Vagina (tissue), 2 donors: ENCODE results near the gene WDR70. TPM values are rescaled to one million over a fixed set of nuclear protein-coding genes. Genes with fewer than 3 reads are reported as not detected.

ENCODE experiments used
- DNase-seq, 2 donors: peaks; one replicate each; pipeline ENCODE4 v3.0.0-alpha.2; 2017; ENCODE audit errors: extremely low spot score in 2 of 2
- H3K27ac ChIP-seq: fragments of 200-600 bp; sonication (generic); one replicate; pipeline ENCODE4 v1.5.1; 2019
- H3K27me3 ChIP-seq: fragments of 200-600 bp; sonication (generic); one replicate; pipeline ENCODE4 v1.5.1; 2019
- H3K36me3 ChIP-seq, 2 donors: fragments of 200-600 bp; sonication (generic); one replicate each; pipeline ENCODE4 v1.5.1; 2017 to 2019
- H3K4me1 ChIP-seq: fragments of 200-600 bp; sonication (generic); one replicate; pipeline ENCODE4 v1.5.1; 2019
- H3K4me3 ChIP-seq, 2 donors: fragments of 200-600 bp; sonication (generic); 1 replicate in 1 of 2; 2 replicates in 1 of 2; pipeline ENCODE4 v1.5.1; 2016 to 2019
- H3K9me3 ChIP-seq: fragments of 200-600 bp; sonication (generic); one replicate; pipeline ENCODE4 v1.5.1; 2019
- POLR2A ChIP-seq, 2 donors: fragments of 450-650 bp; IDR thresholded peaks; one replicate each; pipeline ENCODE4 v1.6.1; 2017; ENCODE audit warnings: antibody characterized with exemption in 2 of 2, mild to moderate bottlenecking in 2 of 2, moderate library complexity in 2 of 2
- POLR2AphosphoS5 ChIP-seq, 2 donors: sonication (generic); formaldehyde crosslinking; IDR thresholded peaks; one replicate each; pipeline ENCODE4 v1.9.0; 2017; ENCODE audit warnings: antibody characterized with exemption in 2 of 2, mild to moderate bottlenecking in 2 of 2, low read depth in 1 of 2; ENCODE audit not compliant: insufficient read depth in 1 of 2
- intact Hi-C: fragments of 100-400 bp; cut with DNase I; formaldehyde crosslinking; loops from one replicate; pipeline ENCODE4 v1.15.1; 2023
- total RNA-seq: library from RNA; depleted of rRNA; stranded (reverse); fragments of >200 nt; gene quantifications from one replicate; pipeline ENCODE4 v1.2.3, GENCODE V29; 2016
- TF ChIP-seq, protein P1 (sequence below), 3 experiments: fragments of 450-650 bp in 2 of 3; fragments of 200-600 bp in 1 of 3; sonication (generic) in 1 of 3; IDR thresholded peaks; one replicate each; pipeline ENCODE4 v1.5.1; 2017 to 2019; ENCODE audit warnings: antibody characterized with exemption in 3 of 3, mild to moderate bottlenecking in 2 of 3, moderate library complexity in 2 of 3

The WDR70 gene
- total RNA-seq, 1 donor from 2014 or later = 31.4 TPM

DNA sequence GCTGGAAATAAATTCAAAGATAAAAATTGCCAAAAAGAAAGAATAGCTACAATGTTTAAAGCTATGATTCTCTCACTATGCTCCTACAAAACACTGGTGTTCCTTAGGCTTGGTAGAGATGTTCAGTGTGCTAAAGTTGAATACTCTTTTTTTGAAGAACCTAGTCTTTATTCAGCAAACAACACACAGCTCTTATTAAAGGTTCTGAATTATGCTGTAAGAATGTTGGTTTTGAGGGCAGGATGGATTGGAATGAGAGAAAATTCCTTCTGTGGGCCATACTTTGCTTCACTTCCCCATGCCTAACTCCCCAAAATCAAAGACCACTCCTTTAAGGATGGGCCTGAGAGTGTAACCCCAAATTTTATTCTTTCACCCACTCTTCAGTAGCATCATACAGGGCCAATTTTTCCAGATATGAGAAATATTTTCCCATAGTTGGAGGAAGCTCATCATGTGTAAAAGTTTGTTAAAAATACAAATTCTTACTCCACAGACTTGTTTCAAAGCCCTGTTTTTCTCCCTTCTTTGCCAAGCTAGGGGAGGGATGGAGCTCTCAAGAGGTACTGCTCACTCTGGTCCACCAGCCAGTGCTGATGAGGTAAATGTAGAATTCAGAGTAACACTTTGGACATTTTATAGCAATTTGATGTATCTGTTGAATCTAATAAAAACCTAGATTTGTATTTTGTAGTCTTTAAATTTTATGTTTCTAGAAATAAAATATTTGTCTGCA, 361.4 kb downstream of the WDR70 start:
- peaks cover 35% of the 10 kb centered on the region for H3K4me1 ChIP-seq
- no peaks in the 10 kb centered on the region for H3K9me3 ChIP-seq
- DNase-seq = no peak
- no peaks in the 10 kb centered on the region for H3K27me3 ChIP-seq
- no peak overlapping the region for H3K4me3 ChIP-seq
- peak overlapping the region; percentile 17 for H3K27ac ChIP-seq
- intact Hi-C loops = no loop called here
- H3K36me3 ChIP-seq = no peaks in the 10 kb centered on the region
- TF ChIP-seq POLR2A (IDR thresholded peaks at IDR 0.05) = no peak
- TF ChIP-seq, protein P1, sequence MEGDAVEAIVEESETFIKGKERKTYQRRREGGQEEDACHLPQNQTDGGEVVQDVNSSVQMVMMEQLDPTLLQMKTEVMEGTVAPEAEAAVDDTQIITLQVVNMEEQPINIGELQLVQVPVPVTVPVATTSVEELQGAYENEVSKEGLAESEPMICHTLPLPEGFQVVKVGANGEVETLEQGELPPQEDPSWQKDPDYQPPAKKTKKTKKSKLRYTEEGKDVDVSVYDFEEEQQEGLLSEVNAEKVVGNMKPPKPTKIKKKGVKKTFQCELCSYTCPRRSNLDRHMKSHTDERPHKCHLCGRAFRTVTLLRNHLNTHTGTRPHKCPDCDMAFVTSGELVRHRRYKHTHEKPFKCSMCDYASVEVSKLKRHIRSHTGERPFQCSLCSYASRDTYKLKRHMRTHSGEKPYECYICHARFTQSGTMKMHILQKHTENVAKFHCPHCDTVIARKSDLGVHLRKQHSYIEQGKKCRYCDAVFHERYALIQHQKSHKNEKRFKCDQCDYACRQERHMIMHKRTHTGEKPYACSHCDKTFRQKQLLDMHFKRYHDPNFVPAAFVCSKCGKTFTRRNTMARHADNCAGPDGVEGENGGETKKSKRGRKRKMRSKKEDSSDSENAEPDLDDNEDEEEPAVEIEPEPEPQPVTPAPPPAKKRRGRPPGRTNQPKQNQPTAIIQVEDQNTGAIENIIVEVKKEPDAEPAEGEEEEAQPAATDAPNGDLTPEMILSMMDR (IDR thresholded peaks at IDR 0.05) = no peak
- TF ChIP-seq POLR2AphosphoS5 (IDR thresholded peaks at IDR 0.05; ENCODE audit: insufficient read depth in 1 of 2, low read depth in 1 of 2) = no peak

DNA sequence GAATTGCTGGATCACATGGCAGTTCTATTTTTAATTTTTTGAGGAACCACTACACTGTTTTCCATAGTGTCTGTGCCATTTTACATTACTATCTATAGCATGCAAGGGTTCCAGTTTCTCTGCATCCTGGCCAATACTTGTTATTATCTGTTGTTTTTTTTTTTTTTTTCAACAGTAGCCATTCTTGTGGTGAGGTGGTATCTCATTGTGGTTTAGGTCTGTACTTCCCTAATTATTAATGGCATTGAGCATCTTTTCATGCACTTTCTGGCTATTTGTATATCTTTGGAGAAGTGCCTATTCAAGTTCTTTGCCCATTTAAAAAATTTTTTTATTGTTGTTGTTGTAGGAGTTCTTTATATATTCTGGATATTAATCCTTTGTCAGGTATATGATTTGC, 363.0 kb downstream of the WDR70 start:
- Histone ChIP-seq H3K4me1 (peaks cover 34% of the 10 kb centered on the region), H3K27me3 (no peaks in the 10 kb centered on the region), H3K27ac (no peak overlapping the region), H3K9me3 (no peaks in the 10 kb centered on the region), H3K36me3 (no peaks in the 10 kb centered on the region), H3K4me3 (no peak overlapping the region)
- no peak for DNase-seq
- TF ChIP-seq, protein P1 (IDR thresholded peaks at IDR 0.05) = no peak
- no peak for TF ChIP-seq POLR2A (IDR thresholded peaks at IDR 0.05)
- TF ChIP-seq POLR2AphosphoS5 (IDR thresholded peaks at IDR 0.05; ENCODE audit: insufficient read depth in 1 of 2, low read depth in 1 of 2) = no peak
- intact Hi-C loops = no loop called here

DNA sequence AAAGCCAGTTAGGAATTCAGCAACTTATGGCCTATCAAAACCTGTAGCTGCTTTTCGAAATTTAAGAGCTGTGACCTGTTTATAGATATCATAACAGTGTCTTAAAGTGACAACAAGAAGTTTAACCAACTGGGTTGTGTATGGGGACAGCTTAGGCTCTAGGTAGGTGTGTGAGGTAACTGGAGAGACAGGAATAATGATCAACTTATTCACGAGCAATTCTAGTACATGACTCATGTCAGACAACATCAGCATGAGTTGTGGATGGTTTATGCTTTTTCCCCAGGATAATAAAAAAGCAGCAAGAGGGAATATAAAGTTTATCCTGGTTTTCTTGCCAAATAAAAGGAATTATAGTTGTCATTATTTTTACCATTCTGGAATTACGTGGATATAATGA, 372.1 kb downstream of the WDR70 start:
- Histone ChIP-seq H3K27me3 (no peaks in the 10 kb centered on the region), H3K36me3 (peaks cover 0 to 9% of the 10 kb centered on the region in 2 donors), H3K27ac (no peak overlapping the region), H3K4me3 (no peak overlapping the region), H3K9me3 (no peaks in the 10 kb centered on the region), H3K4me1 (no peaks in the 10 kb centered on the region)
- intact Hi-C loops = no loop called here
- TF ChIP-seq POLR2A (IDR thresholded peaks at IDR 0.05) (no peak), POLR2AphosphoS5 (IDR thresholded peaks at IDR 0.05; ENCODE audit: insufficient read depth in 1 of 2, low read depth in 1 of 2) (no peak)
- TF ChIP-seq, protein P1 (IDR thresholded peaks at IDR 0.05) = no peak
- DNase-seq = no peak

DNA sequence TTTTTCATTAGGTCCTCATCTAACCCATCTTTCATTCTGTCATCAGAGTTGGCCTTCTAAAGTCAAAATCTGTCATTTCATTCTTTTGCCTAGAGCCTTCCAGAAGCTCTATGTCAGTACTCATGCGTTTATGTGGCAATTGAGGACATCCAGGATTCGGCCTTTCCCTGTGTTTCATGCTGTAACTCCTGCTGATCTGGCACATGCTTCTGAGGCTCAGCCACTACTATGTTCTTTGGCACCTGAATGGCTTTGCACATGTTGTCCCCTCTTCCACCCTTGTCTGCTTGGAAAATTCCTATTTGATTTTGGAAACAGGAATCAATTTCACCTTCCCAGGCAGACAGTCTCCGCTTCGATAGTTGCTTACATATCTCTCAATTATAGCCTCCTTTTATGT, 375.9 kb downstream of the WDR70 start:
- Histone ChIP-seq H3K4me3 (no peak overlapping the region), H3K27me3 (no peaks in the 10 kb centered on the region), H3K9me3 (no peaks in the 10 kb centered on the region), H3K36me3 (peaks cover 0 to 9% of the 10 kb centered on the region in 2 donors), H3K27ac (no peak overlapping the region), H3K4me1 (no peaks in the 10 kb centered on the region)
- TF ChIP-seq POLR2A (IDR thresholded peaks at IDR 0.05) (no peak), POLR2AphosphoS5 (IDR thresholded peaks at IDR 0.05; ENCODE audit: insufficient read depth in 1 of 2, low read depth in 1 of 2) (no peak)
- TF ChIP-seq, protein P1 (IDR thresholded peaks at IDR 0.05) = no peak
- intact Hi-C loops = no loop called here
- DNase-seq = no peak

DNA sequence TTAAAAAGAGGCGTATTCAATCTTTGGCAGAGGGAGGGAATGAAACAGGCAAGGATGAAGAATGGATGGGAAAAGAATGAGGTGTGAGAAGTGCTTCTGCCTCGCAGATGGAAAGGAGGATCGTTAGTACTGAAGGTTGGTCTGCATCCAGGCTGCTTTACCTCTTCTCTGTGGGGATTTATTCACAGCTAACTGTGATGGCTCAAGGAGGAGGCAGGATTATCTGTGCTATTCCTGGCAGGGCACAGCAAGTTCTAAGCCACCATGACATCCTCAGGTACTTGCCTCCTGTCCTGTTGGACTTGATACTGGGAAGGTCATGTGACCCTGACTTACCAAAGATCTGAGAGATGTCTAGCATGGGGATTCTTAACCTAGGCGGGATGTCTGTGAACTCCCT, 376.5 kb downstream of the WDR70 start:
- Histone ChIP-seq H3K27ac (no peak overlapping the region), H3K36me3 (peaks cover 0 to 9% of the 10 kb centered on the region in 2 donors), H3K9me3 (no peaks in the 10 kb centered on the region), H3K4me3 (no peak overlapping the region), H3K4me1 (no peaks in the 10 kb centered on the region), H3K27me3 (no peaks in the 10 kb centered on the region)
- intact Hi-C loops = no loop called here
- TF ChIP-seq POLR2A (IDR thresholded peaks at IDR 0.05) (no peak), POLR2AphosphoS5 (IDR thresholded peaks at IDR 0.05; ENCODE audit: insufficient read depth in 1 of 2, low read depth in 1 of 2) (no peak)
- TF ChIP-seq, protein P1 (IDR thresholded peaks at IDR 0.05) = no peak
- no peak for DNase-seq
